Measurements from ENCODE around the gene MPG. TPM values are rescaled to one million over a fixed set of nuclear protein-coding genes. Genes with fewer than 3 reads are reported as not detected.
"Not testable (repeated sequence)": the region's sequence is repeated elsewhere in the genome, so short reads cannot be mapped to it uniquely, and the experiment has no call there.

MPG gene
- total RNA-seq, 1 donor from 2014 or later: 78.6 TPM

DNA sequence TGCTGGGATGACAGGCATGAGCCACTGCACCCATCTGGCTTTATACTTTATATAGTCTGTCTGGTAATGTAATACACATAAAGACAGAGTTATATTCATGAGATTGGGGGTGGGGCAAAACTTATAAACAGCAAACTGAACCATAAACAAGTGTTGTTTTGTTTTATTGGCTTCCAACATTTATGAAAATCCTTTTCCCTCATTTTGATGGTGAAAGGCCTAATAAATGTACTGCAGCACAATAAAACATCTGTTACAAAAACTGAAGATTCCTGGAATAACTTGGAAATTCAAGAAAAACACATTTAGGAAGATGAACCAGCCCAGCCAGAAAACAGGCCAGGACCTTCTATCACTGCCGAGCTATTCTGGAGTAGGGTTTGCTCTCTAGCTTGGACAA is 44.3 kb downstream of the MPG start:
- no peaks in the 10 kb centered on the region for H3K4me1 Mint-ChIP-seq (ENCODE audit: low read depth)
- H3K4me3 Mint-ChIP-seq (ENCODE audit: low read depth): no peak overlapping the region
- no peak for DNase-seq (ENCODE audit: low spot score)
- H3K27me3 Mint-ChIP-seq (ENCODE audit: low read depth): no peaks in the 10 kb centered on the region
- no peak overlapping the region for H3K27ac Mint-ChIP-seq
- intact Hi-C loops (cut with micrococcal nuclease): no loop called here
- no peaks in the 10 kb centered on the region for H3K9me3 Mint-ChIP-seq
- H3K36me3 Mint-ChIP-seq (ENCODE audit: low read depth): peaks cover 17% of the 10 kb centered on the region

GRCh38 chr16:123558-124350 is 45.7 kb downstream of the MPG start:
- DNase-seq (ENCODE audit: low spot score); H3K9me3 Mint-ChIP-seq; H3K27me3 Mint-ChIP-seq (ENCODE audit: low read depth); H3K27ac Mint-ChIP-seq; H3K4me3 Mint-ChIP-seq (ENCODE audit: low read depth); intact Hi-C loops (cut with micrococcal nuclease); H3K4me1 Mint-ChIP-seq (ENCODE audit: low read depth): not testable (repeated sequence)
- peaks cover 12% of the 10 kb centered on the region for H3K36me3 Mint-ChIP-seq (ENCODE audit: low read depth)

DNA sequence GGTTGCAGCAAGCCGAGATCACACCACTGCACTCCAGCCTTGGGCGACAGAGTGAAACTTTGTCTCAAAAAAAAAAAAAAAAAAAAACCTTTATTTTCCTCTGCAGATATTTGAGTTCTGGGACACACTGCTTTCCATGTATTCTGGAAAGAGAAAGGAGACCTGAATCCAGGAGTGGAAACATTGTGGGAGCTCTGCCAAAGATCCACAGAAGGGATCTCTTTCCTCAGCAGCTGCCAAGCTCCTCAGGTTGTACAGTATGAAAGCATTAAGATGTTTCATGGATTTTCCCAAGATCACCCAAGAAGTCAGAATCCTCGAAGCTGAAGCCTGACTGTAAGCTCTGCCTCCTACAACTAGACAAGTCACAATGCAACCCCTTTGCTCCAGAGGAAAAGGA is 47.0 kb downstream of the MPG start:
- H3K36me3 Mint-ChIP-seq (ENCODE audit: low read depth): peaks cover 12% of the 10 kb centered on the region
- no peaks in the 10 kb centered on the region for H3K27me3 Mint-ChIP-seq (ENCODE audit: low read depth)
- H3K4me1 Mint-ChIP-seq (ENCODE audit: low read depth): peaks cover 11% of the 10 kb centered on the region
- no peak overlapping the region for H3K4me3 Mint-ChIP-seq (ENCODE audit: low read depth)
- intact Hi-C loops (cut with micrococcal nuclease): no loop called here
- no peak for DNase-seq (ENCODE audit: low spot score)
- H3K27ac Mint-ChIP-seq: no peak overlapping the region
- H3K9me3 Mint-ChIP-seq: no peaks in the 10 kb centered on the region

- Mint-ChIP-seq H3K4me1 (ENCODE audit: low read depth) (peaks cover 17% of the 10 kb centered on the region), H3K4me3 (ENCODE audit: low read depth) (no peak overlapping the region), H3K27ac (no peak overlapping the region), H3K9me3 (no peaks in the 10 kb centered on the region), H3K27me3 (ENCODE audit: low read depth) (no peaks in the 10 kb centered on the region), H3K36me3 (ENCODE audit: low read depth) (peaks cover 6% of the 10 kb centered on the region)
- intact Hi-C loops (cut with micrococcal nuclease): no loop called here
- DNase-seq (ENCODE audit: low spot score): no peak
These were observed 51.0 kb downstream of the MPG start for GRCh38 chr16:129075-129474.

- Mint-ChIP-seq H3K36me3 (ENCODE audit: low read depth) (peaks cover 5% of the 10 kb centered on the region), H3K27ac (no peak overlapping the region), H3K9me3 (no peaks in the 10 kb centered on the region), H3K4me1 (ENCODE audit: low read depth) (peaks cover 18% of the 10 kb centered on the region), H3K27me3 (ENCODE audit: low read depth) (no peaks in the 10 kb centered on the region), H3K4me3 (ENCODE audit: low read depth) (no peak overlapping the region)
- no peak for DNase-seq (ENCODE audit: low spot score)
- intact Hi-C loops (cut with micrococcal nuclease): no loop called here
These were observed 52.6 kb downstream of the MPG start for GRCh38 chr16:130533-131173.

DNA sequence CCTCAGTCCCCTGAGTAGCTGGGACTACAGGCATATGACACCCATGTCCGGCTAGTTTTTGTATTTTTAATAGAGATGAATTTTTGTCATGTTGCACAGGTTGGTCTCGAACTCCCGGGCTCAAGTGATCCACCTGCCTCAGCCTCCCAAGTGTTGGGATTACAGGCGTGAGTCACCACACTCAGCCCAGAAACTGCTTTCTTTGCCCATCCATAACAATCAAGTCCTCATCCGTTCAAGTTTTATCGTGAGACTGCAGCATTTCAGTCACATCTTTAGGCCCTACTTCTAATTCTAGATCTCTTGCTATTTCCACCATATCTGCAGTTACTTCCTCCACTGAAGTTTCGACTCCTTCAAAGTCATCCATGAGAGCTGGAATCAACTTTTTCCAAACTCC is 54.1 kb downstream of the MPG start:
- H3K4me1 Mint-ChIP-seq (ENCODE audit: low read depth): peaks cover 24% of the 10 kb centered on the region

DNA sequence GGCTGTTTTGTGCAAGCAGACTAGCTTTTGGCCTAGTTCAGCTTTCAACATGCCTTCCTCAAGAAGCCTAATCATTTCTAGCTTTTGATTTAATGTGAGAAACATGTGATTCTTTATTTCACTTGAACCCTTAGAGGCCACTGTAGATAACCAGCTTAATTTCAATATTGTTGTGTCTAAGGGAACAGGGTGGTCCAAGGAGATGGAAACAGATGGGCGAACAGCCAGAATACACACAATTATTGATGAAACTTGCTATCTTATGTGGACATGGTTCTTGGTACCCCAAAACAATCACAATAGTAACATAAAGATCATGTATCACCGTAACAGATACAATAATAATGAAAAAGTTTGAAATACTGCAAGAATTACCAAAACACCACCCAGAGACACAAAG is 55.7 kb downstream of the MPG start:
- no peaks in the 10 kb centered on the region for H3K9me3 Mint-ChIP-seq
- intact Hi-C loops (cut with micrococcal nuclease): no loop called here
- H3K36me3 Mint-ChIP-seq (ENCODE audit: low read depth): peaks cover 9% of the 10 kb centered on the region

More for the DNA sequence above, 54.1 kb downstream of the MPG start:
- Mint-ChIP-seq H3K27me3 (ENCODE audit: low read depth) (no peaks in the 10 kb centered on the region), H3K4me3 (ENCODE audit: low read depth) (no peak overlapping the region), H3K36me3 (ENCODE audit: low read depth) (peaks cover 9% of the 10 kb centered on the region), H3K9me3 (no peaks in the 10 kb centered on the region), H3K27ac (peak overlapping the region; percentile 2)
- intact Hi-C loops (cut with micrococcal nuclease): no loop called here
- no peak for DNase-seq (ENCODE audit: low spot score)

More for the DNA sequence above, 55.7 kb downstream of the MPG start:
- Mint-ChIP-seq H3K27me3 (ENCODE audit: low read depth) (no peaks in the 10 kb centered on the region), H3K27ac (no peak overlapping the region), H3K4me1 (ENCODE audit: low read depth) (peaks cover 24% of the 10 kb centered on the region), H3K4me3 (ENCODE audit: low read depth) (no peak overlapping the region)
- DNase-seq (ENCODE audit: low spot score): no peak

Other genes starting within 250 kb of the MPG start
- gene POLR3K, start 24.6 kb upstream of the MPG start, total RNA-seq: 64.8 and 67.3 TPM in 2 replicates
- gene SNRNP25, start 24.4 kb upstream of the MPG start, total RNA-seq: 77.5 and 83.1 TPM in 2 replicates
- 1.2 and 1.6 TPM in 2 replicates for gene RHBDF1, start 5.6 kb upstream of the MPG start, total RNA-seq
- 53.0 and 57.1 TPM in 2 replicates for gene NPRL3, start 60.4 kb downstream of the MPG start, total RNA-seq
- not detected in 2 replicates for gene HBZ, start 74.4 kb downstream of the MPG start, total RNA-seq
- gene HBM, start 87.8 kb downstream of the MPG start, total RNA-seq: not detected in 2 replicates
- gene HBA2, start 94.7 kb downstream of the MPG start, total RNA-seq: 0.32 TPM in 1 of 2 replicates, not detected in the other
- gene HBA1, start 98.5 kb downstream of the MPG start, total RNA-seq: 0.55 TPM in 1 of 2 replicates, not detected in the other
- 0.39 and 0.62 TPM in 2 replicates for gene HBQ1, start 102.2 kb downstream of the MPG start, total RNA-seq
- gene LUC7L, start 151.2 kb downstream of the MPG start, total RNA-seq: 91.0 and 93.5 TPM in 2 replicates
- gene FAM234A, start 156.6 kb downstream of the MPG start, total RNA-seq: 30.3 TPM in 2 replicates
- 0.30 and 0.46 TPM in 2 replicates for gene RGS11, start 197.7 kb downstream of the MPG start, total RNA-seq
- 0.82 TPM in 1 of 2 replicates, not detected in the other for gene ARHGDIG, start 202.4 kb downstream of the MPG start, total RNA-seq
- not detected in 2 replicates for gene PDIA2, start 204.9 kb downstream of the MPG start, total RNA-seq

Measured in activated T-helper 2 cell treated with anti-CD3 and anti-CD28 coated beads, Interferon-gamma antibody, Interleukin-2, Interleukin-4, amounts not matched to agents 10 μg/mL and 5 μg/mL and 100 μg/mL, durations not matched to agents 14 hours and 24 hours and 36 hours (primary cell).